DND-41 (cell line): ENCODE results near the gene PRRX1.
A peak's percentile ranks its signal among the peaks of the same experiment; 100 is the strongest.

Experiments
- ATAC-seq: fragments of 200-7000 bp; cut with Tn5 transposase; 3 replicates; pipeline ENCODE4 v1.9.1; 2021; ENCODE audit warnings: low read depth; ENCODE audit not compliant: insufficient read depth
- DNase-seq: peaks from one replicate; pipeline ENCODE4 v3.0.0-alpha.2; 2020
- H2AFZ ChIP-seq: 2 replicates; pipeline ENCODE4 v1.6.0; 2012; ENCODE audit warnings: low read depth, low read length
- H3K27ac ChIP-seq: 2 replicates; pipeline ENCODE4 v1.5.1; 2012; ENCODE audit warnings: low read length, inconsistent platforms
- H3K27me3 ChIP-seq: fragments of 200-600 bp; sonication (generic); 2 replicates; pipeline ENCODE4 v1.6.0; 2012; ENCODE audit warnings: low read length, mild to moderate bottlenecking, inconsistent platforms; ENCODE audit not compliant: insufficient read depth, poor library complexity
- H3K36me3 ChIP-seq: 2 replicates; pipeline ENCODE4 v1.5.1; 2012; ENCODE audit warnings: low read length, inconsistent platforms; ENCODE audit not compliant: insufficient read depth
- H3K4me1 ChIP-seq: 2 replicates; pipeline ENCODE4 v1.5.1; 2012; ENCODE audit warnings: mild to moderate bottlenecking, low read length; ENCODE audit not compliant: insufficient read depth
- H3K4me2 ChIP-seq: 2 replicates; pipeline ENCODE4 v1.6.0; 2012; ENCODE audit warnings: mild to moderate bottlenecking, moderate library complexity, low read length, inconsistent platforms; ENCODE audit not compliant: insufficient read depth
- H3K4me3 ChIP-seq, 2 experiments: fragments of 200-600 bp in 1 of 2; shearing (Covaris generic) in 1 of 2; 2 replicates each; pipeline ENCODE4 v1.5.1; 2012 to 2016; ENCODE audit warnings: inconsistent platforms in 2 of 2, low read length in 2 of 2, mild to moderate bottlenecking in 2 of 2, low read depth in 1 of 2, moderate library complexity in 1 of 2
- H3K79me2 ChIP-seq: 2 replicates; pipeline ENCODE4 v1.6.0; 2012; ENCODE audit warnings: low read length, inconsistent platforms; ENCODE audit not compliant: insufficient read depth
- H3K9ac ChIP-seq: 2 replicates; pipeline ENCODE4 v1.6.0; 2012; ENCODE audit warnings: low read depth, mild to moderate bottlenecking, inconsistent platforms, low read length, moderate library complexity
- H3K9me3 ChIP-seq: 2 replicates; pipeline ENCODE4 v1.5.1; 2012; ENCODE audit warnings: low read length, moderate library complexity, mild to moderate bottlenecking, inconsistent platforms; ENCODE audit not compliant: insufficient read depth, severe bottlenecking
- H4K20me1 ChIP-seq: 2 replicates; pipeline ENCODE4 v1.6.0; 2012; ENCODE audit warnings: low read length; ENCODE audit not compliant: insufficient read depth
- EZH2 ChIP-seq: IDR thresholded peaks from 3 replicates; pipeline ENCODE4 v1.6.1; 2012; ENCODE audit warnings: borderline replicate concordance, low read depth, mild to moderate bottlenecking, moderate library complexity, low read length, inconsistent platforms; ENCODE audit not compliant: severe bottlenecking
- TF ChIP-seq, protein P1 (sequence below): IDR thresholded peaks from 2 replicates; pipeline ENCODE4 v1.5.1; 2012; ENCODE audit warnings: borderline replicate concordance, low read length, moderate library complexity, mild to moderate bottlenecking; ENCODE audit not compliant: poor library complexity, severe bottlenecking; ENCODE audit errors: extremely low read depth

PRRX1 gene

DNA sequence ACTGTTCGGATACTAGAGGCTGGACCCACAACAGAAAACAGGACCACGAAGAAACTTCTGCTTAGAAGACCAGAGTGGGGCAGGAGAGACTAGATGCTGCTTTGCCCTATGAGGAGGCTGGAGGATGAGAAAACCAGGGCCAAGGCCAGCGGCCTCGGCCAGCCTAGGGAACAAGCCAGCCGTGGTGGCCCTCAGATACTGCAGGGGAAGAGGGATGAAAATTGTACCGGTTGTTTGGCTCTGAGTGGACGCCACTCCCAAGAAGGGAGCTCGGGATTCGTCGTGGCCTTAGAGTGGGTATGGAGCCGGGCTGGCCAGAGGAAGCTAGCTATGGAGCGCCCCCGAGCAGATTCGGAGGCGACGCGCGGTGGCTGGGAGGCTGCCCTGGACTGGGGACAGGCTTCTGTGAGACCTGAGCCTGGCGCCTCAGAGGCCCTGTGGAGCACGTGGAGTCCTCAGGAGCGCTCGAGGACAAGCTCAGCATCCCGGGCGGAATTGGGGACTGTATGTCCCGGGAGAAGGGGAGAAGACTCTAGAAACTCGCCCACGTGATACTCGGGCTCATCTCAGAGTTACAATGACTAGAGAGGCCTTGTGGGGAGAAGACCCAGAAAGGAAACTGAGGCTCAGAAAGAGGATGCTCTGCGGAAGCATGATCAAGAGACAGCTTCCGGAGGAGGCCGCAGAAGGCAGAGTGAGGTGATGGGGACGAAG lies 2.8 kb downstream of the PRRX1 start:
- H3K27me3 ChIP-seq = no peaks in the 10 kb centered on the region
- H3K9me3 ChIP-seq = no peaks in the 10 kb centered on the region
- no peak overlapping the region for H3K27ac ChIP-seq
- DNase-seq (no peak), ATAC-seq (no peak)
- H3K4me1 ChIP-seq = no peaks in the 10 kb centered on the region
- no peak for TF ChIP-seq EZH2
- TF ChIP-seq, protein P1, sequence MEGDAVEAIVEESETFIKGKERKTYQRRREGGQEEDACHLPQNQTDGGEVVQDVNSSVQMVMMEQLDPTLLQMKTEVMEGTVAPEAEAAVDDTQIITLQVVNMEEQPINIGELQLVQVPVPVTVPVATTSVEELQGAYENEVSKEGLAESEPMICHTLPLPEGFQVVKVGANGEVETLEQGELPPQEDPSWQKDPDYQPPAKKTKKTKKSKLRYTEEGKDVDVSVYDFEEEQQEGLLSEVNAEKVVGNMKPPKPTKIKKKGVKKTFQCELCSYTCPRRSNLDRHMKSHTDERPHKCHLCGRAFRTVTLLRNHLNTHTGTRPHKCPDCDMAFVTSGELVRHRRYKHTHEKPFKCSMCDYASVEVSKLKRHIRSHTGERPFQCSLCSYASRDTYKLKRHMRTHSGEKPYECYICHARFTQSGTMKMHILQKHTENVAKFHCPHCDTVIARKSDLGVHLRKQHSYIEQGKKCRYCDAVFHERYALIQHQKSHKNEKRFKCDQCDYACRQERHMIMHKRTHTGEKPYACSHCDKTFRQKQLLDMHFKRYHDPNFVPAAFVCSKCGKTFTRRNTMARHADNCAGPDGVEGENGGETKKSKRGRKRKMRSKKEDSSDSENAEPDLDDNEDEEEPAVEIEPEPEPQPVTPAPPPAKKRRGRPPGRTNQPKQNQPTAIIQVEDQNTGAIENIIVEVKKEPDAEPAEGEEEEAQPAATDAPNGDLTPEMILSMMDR = no peak
- no peaks in the 10 kb centered on the region for H3K36me3 ChIP-seq
- H2AFZ ChIP-seq = no peak overlapping the region; the same call in 1 of the 2 replicates
- H4K20me1 ChIP-seq = no peaks in the 10 kb centered on the region
- no peak overlapping the region for H3K4me3 ChIP-seq
- H3K4me2 ChIP-seq = no peak overlapping the region
- H3K9ac ChIP-seq = no peak overlapping the region
- no peaks in the 10 kb centered on the region for H3K79me2 ChIP-seq

DNA sequence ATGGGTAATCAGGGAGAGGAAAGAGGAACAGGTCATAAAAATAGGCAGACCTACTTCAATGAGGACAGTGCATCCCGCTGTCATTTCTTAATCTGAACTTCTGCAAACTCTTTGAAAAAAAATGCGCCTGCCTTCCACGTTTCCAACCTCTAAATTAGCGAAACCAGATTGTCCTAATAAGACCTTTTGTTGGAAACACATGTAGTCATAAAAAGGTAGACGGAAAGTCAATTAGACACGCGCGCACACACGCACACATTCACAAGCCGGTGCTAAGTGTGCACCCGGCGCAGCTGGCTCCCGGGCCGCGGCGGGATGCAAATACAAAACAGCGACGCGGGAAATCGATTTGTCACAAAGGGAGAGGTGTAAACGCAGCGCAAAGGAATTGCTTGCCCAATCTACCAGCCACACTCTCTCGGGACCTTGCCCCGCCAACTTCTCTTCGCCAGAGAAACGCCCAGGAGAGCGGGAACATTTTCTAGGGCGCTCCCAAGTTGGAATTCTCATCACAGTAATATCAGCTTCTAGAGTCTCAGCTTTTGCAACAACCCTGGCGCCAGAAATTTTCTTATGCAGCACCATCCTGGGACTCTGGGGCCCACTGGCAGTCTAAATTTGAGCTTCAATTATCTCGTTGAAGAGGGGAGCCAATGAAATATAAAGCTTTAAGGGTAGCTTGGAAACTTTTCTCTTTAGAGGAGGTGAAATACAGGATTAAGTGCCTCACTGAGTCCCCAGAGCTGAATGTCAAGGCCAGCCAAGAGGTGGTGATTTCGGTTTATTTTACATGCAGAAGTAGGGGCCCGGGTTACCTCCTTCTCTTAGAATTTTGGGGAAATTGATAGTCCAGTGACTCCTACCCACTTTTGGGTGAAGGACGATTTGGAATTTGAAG lies 4.5 kb downstream of the PRRX1 start:
- no peaks in the 10 kb centered on the region for H4K20me1 ChIP-seq
- no peaks in the 10 kb centered on the region for H3K9me3 ChIP-seq
- ATAC-seq (no peak), DNase-seq (no peak)
- no peak overlapping the region for H3K4me2 ChIP-seq
- H3K36me3 ChIP-seq = no peaks in the 10 kb centered on the region
- H3K4me3 ChIP-seq = no peak overlapping the region
- no peak for TF ChIP-seq EZH2
- TF ChIP-seq, protein P1 = no peak
- no peaks in the 10 kb centered on the region for H3K27me3 ChIP-seq
- H2AFZ ChIP-seq = 0 out of 2 replicates have a peak overlapping the region, but pooled peaks have one; percentile 18
- H3K27ac ChIP-seq = no peak overlapping the region
- H3K4me1 ChIP-seq = no peaks in the 10 kb centered on the region
- no peaks in the 10 kb centered on the region for H3K79me2 ChIP-seq
- H3K9ac ChIP-seq = no peak overlapping the region

DNA sequence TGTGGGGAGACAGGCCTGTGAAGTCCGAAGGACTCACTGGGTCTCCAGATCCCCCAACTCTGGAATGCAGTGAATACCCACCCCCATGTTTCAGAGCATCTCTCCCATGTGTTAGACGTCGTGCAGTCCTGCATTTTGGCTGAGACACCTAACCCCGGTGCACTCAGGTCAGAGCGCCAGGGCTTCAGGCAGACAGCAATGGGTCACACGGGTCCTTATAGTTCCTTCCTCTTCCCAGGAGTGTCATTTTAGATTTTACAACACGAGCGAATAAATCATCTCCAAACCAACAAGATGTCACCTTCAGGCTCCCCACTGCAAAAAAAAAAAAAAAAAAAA lies 5.1 kb downstream of the PRRX1 start:
- H3K4me2 ChIP-seq = no peak overlapping the region
- TF ChIP-seq EZH2 = no peak
- TF ChIP-seq, protein P1 = no peak
- no peaks in the 10 kb centered on the region for H3K79me2 ChIP-seq

More for the DNA sequence above, 5.1 kb downstream of the PRRX1 start:
- Histone ChIP-seq H3K9ac (no peak overlapping the region), H3K27ac (no peak overlapping the region), H3K4me1 (no peaks in the 10 kb centered on the region), H2AFZ (no peak overlapping the region), H3K27me3 (no peaks in the 10 kb centered on the region), H3K9me3 (no peaks in the 10 kb centered on the region), H3K36me3 (no peaks in the 10 kb centered on the region), H4K20me1 (no peaks in the 10 kb centered on the region), H3K4me3 (no peak overlapping the region)
- ATAC-seq = no peak
- no peak for DNase-seq
